B cell (primary cell): ENCODE measurements around the gene FGF10. TPM values are rescaled to one million over a fixed set of nuclear protein-coding genes. Genes with fewer than 3 reads are reported as not detected.

ENCODE experiments used
- ATAC-seq: fragments of 200-7000 bp; cut with Tn5 transposase; one replicate; pipeline ENCODE4 v1.10.0; 2021; ENCODE audit warnings: low read depth, mild to moderate bottlenecking, moderate number of reproducible peaks, moderate library complexity
- CTCF ChIA-PET: fragments of 350-600 bp; sonication (Branson Sonifier 250); formaldehyde crosslinking; loops from one replicate; lab custom pipeline; 2021; ENCODE audit warnings: antibody characterized with exemption, inconsistent platforms; lab: Charles Lee
- POLR2A ChIA-PET: fragments of 350-600 bp; sonication (Branson Sonifier 250); formaldehyde crosslinking; loops from one replicate; lab custom pipeline; 2021; ENCODE audit warnings: antibody characterized with exemption; lab: Charles Lee
- DNase-seq: peaks from one replicate; pipeline ENCODE4 v3.0.0; 2013
- H2AFZ ChIP-seq: 2 replicates; pipeline ENCODE4 v1.6.1; 2012; ENCODE audit warnings: mild to moderate bottlenecking, low read depth, low read length; ENCODE audit not compliant: insufficient read depth, poor library complexity, severe bottlenecking
- H3K27ac ChIP-seq, 2 donors: 1 replicate in 1 of 2; 2 replicates in 1 of 2; pipeline ENCODE4 v1.5.1; 2012 to 2013; ENCODE audit warnings: low read length in 2 of 2, mild to moderate bottlenecking in 2 of 2, moderate library complexity in 1 of 2
- H3K27me3 ChIP-seq, 4 experiments: fragments of 200-600 bp in 1 of 4; sonication (generic) in 1 of 4; replicated peaks in 1 of 4; 1 replicate in 2 of 4; 2 replicates in 2 of 4; pipeline versions ENCODE4 v1.6.1 to v1.7.0; 2013 to 2016; ENCODE audit warnings: low read length in 3 of 4, mild to moderate bottlenecking in 2 of 4, mixed read lengths in 1 of 4, moderate library complexity in 1 of 4; ENCODE audit not compliant: insufficient read depth in 4 of 4, control insufficient read depth in 3 of 4; ENCODE audit errors: control extremely low read depth in 1 of 4
- H3K36me3 ChIP-seq, 2 experiments: replicated peaks in 1 of 2; 1 replicate in 1 of 2; 2 replicates in 1 of 2; pipeline versions ENCODE4 v1.6.1 to v1.7.1; 2013; ENCODE audit warnings: low read length in 1 of 2; ENCODE audit not compliant: insufficient read depth in 2 of 2, control insufficient read depth in 1 of 2; ENCODE audit errors: control extremely low read depth in 1 of 2, extremely low read depth in 1 of 2
- H3K4me1 ChIP-seq, 2 donors: fragments of 200-600 bp in 1 of 2; sonication (generic) in 1 of 2; 1 replicate in 1 of 2; 2 replicates in 1 of 2; pipeline versions ENCODE4 v1.5.1 to v1.6.1; 2013 to 2017; ENCODE audit warnings: low read length in 2 of 2; ENCODE audit not compliant: control insufficient read depth in 2 of 2, insufficient read depth in 2 of 2
- H3K4me2 ChIP-seq: replicated peaks from 2 replicates; pipeline ENCODE3; 2012; ENCODE audit warnings: mild to moderate bottlenecking, low read depth, low read length; ENCODE audit not compliant: poor library complexity, severe bottlenecking
- H3K4me3 ChIP-seq, 5 experiments: fragments of 200-600 bp in 1 of 5; sonication (generic) in 1 of 5; 1 replicate in 3 of 5; 2 replicates in 2 of 5; pipeline versions ENCODE4 v1.5.1 to v1.7.0; 2011 to 2016; ENCODE audit warnings: low read length in 4 of 5, mild to moderate bottlenecking in 4 of 5, low read depth in 2 of 5, control low read depth in 1 of 5, moderate library complexity in 1 of 5; ENCODE audit not compliant: insufficient read depth in 1 of 5; ENCODE audit errors: control extremely low read depth in 1 of 5, extremely low read depth in 1 of 5
- H3K79me2 ChIP-seq: fragments of 200-600 bp; sonication (generic); one replicate; pipeline ENCODE4 v1.6.0; 2016; ENCODE audit warnings: low read length; ENCODE audit not compliant: control insufficient read depth, insufficient read depth
- H3K9ac ChIP-seq: fragments of 200-600 bp; sonication (generic); 2 replicates; pipeline ENCODE4 v1.6.1; 2017; ENCODE audit warnings: mild to moderate bottlenecking, low read length, moderate library complexity
- H3K9me3 ChIP-seq, 3 donors: one replicate each; pipeline versions ENCODE4 v1.6.1 to v1.7.1; 2013; ENCODE audit warnings: low read length in 2 of 3; ENCODE audit not compliant: control insufficient read depth in 2 of 3, insufficient read depth in 1 of 3; ENCODE audit errors: control extremely low read depth in 1 of 3
- H4K20me1 ChIP-seq: 2 replicates; pipeline ENCODE4 v1.6.0; 2012; ENCODE audit warnings: mild to moderate bottlenecking, low read length; ENCODE audit not compliant: insufficient read depth, control insufficient read depth, poor library complexity, severe bottlenecking
- H3K27ac Mint-ChIP-seq: one replicate; pipeline ENCODE4 v1.8.0; 2021; ENCODE audit warnings: mixed read lengths
- H3K27me3 Mint-ChIP-seq: one replicate; pipeline ENCODE4 v1.8.0; 2021; ENCODE audit warnings: mixed read lengths
- H3K4me1 Mint-ChIP-seq: one replicate; pipeline ENCODE4 v1.8.0; 2021; ENCODE audit warnings: mixed read lengths
- H3K4me3 Mint-ChIP-seq: one replicate; pipeline ENCODE4 v1.8.0; 2021; ENCODE audit warnings: mixed read lengths
- H3K9me3 Mint-ChIP-seq: one replicate; pipeline ENCODE4 v1.8.0; 2022; ENCODE audit warnings: mixed read lengths; ENCODE audit not compliant: insufficient read depth
- EZH2 ChIP-seq: IDR thresholded peaks from 2 replicates; pipeline ENCODE4 v1.6.1; 2012; ENCODE audit warnings: borderline replicate concordance, low read depth, mild to moderate bottlenecking, moderate library complexity, low read length; ENCODE audit not compliant: insufficient read depth, poor library complexity, severe bottlenecking
- WGBS: methylation state at CpG from one replicate; pipeline ENCODE4 v1.1.5; 2013; ENCODE audit warnings: missing lambda C conversion rate; ENCODE audit not compliant: insufficient coverage; 5-methylcytosine and 5-hydroxymethylcytosine counted together
- intact Hi-C: fragments of 100-400 bp; cut with micrococcal nuclease; formaldehyde crosslinking; loops from one replicate; pipeline ENCODE4 v1.10.0; 2022
- polyA plus RNA-seq: library from polyadenylated mRNA; depleted of rRNA; stranded (reverse); fragments of >200 nt; gene quantifications from 2 replicates; pipeline ENCODE4 v1.2.3, GENCODE V29; 2012
- total RNA-seq, 2 donors: library from RNA; stranded (reverse); fragments of 120-200 nt in 1 of 2; gene quantifications; 1 replicate in 1 of 2; 2 replicates in 1 of 2; pipeline versions ENCODE4 v1.2.3 to v1.2.4, GENCODE V29; 2013 to 2022
- TF ChIP-seq, protein P1 (sequence below): fragments of 200-600 bp; IDR thresholded peaks from one replicate; pipeline ENCODE4 v1.8.0; 2022; ENCODE audit warnings: antibody characterized with exemption, mild to moderate bottlenecking

FGF10 gene
- total and polyA plus RNA-seq, 2 donors (not counting 1 experiment from before 2014, with no cell fraction given), result not detected

DNA sequence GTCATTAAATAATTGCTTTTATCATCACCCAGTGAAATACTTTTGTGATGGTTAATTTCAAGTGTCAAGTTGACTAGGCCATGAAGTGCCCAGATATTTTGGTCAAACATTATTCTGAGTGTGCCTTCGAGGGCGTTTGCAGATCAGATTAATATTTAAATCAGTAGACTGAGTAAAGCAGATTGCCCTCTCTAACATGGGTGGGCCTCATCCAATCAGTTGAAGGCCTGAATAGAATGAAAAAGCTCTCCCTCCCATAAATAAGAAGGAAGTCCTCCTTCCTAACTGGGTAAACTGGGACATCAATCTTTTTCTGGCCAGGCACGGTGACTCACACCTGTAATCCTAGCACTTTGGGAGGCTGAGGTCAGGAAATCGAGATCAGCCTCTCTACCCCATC is 12.4 kb upstream of the FGF10 start:
- CTCF ChIA-PET, result no interaction called here
- H4K20me1 ChIP-seq, result no peaks in the 10 kb centered on the region
- H3K4me1 ChIP-seq, result no peaks in the 10 kb centered on the region

DNA sequence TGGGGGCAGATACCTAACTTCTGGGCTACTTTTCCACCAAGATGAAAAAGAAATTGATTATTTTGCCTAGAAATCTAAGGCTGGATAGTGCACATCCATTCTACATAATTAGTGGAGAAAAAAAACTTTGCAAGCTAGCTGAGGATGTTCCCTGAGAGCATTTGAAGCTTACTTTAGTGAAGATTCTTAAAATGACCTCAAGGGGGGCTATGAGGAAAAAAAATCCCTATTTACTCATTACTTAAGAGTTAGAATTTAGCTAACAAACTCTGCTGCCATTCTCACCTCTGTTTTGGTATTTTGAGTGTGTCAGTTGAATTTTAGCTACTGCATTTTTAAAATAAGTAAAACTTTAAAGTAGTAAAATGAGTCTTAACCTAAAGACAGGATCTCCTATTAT is 9.2 kb upstream of the FGF10 start:
- Mint-ChIP-seq H3K27me3 (no peaks in the 10 kb centered on the region), H3K4me1 (no peaks in the 10 kb centered on the region), H3K4me3 (no peak overlapping the region), H3K27ac (no peak overlapping the region), H3K9me3 (no peaks in the 10 kb centered on the region)
- intact Hi-C loops, result no loop called here
- Histone ChIP-seq H3K9me3 (no peaks in the 10 kb centered on the region), H3K79me2 (no peaks in the 10 kb centered on the region), H3K9ac (no peak overlapping the region), H3K27me3 (no peaks in the 10 kb centered on the region), H2AFZ (no peak overlapping the region), H3K4me1 (no peaks in the 10 kb centered on the region), H3K27ac (no peak overlapping the region), H3K4me2 (no peak overlapping the region), H3K4me3 (no peak overlapping the region), H4K20me1 (no peaks in the 10 kb centered on the region), H3K36me3 (no peaks in the 10 kb centered on the region)
- DNase-seq (no peak), ATAC-seq (no peak)
- no peak for TF ChIP-seq EZH2
- TF ChIP-seq, protein P1, sequence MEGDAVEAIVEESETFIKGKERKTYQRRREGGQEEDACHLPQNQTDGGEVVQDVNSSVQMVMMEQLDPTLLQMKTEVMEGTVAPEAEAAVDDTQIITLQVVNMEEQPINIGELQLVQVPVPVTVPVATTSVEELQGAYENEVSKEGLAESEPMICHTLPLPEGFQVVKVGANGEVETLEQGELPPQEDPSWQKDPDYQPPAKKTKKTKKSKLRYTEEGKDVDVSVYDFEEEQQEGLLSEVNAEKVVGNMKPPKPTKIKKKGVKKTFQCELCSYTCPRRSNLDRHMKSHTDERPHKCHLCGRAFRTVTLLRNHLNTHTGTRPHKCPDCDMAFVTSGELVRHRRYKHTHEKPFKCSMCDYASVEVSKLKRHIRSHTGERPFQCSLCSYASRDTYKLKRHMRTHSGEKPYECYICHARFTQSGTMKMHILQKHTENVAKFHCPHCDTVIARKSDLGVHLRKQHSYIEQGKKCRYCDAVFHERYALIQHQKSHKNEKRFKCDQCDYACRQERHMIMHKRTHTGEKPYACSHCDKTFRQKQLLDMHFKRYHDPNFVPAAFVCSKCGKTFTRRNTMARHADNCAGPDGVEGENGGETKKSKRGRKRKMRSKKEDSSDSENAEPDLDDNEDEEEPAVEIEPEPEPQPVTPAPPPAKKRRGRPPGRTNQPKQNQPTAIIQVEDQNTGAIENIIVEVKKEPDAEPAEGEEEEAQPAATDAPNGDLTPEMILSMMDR, result no peak
- ChIA-PET POLR2A (no interaction called here), CTCF (no interaction called here)

More for the DNA sequence above, 12.4 kb upstream of the FGF10 start:
- H3K79me2 ChIP-seq, result no peaks in the 10 kb centered on the region
- POLR2A ChIA-PET, result no interaction called here
- no peak overlapping the region for H3K4me2 ChIP-seq
- no peak overlapping the region for H3K27ac ChIP-seq
- no peaks in the 10 kb centered on the region for H3K27me3 ChIP-seq
- TF ChIP-seq, protein P1, result no peak
- no peak for TF ChIP-seq EZH2
- H3K36me3 ChIP-seq, result no peaks in the 10 kb centered on the region
- no peak overlapping the region for H3K4me3 Mint-ChIP-seq
- H3K9me3 Mint-ChIP-seq, result peaks cover 1% of the 10 kb centered on the region
- ATAC-seq (no peak), DNase-seq (no peak)
- no peak overlapping the region for H3K9ac ChIP-seq
- no peak overlapping the region for H3K4me3 ChIP-seq
- no peak overlapping the region for H3K27ac Mint-ChIP-seq
- intact Hi-C loops, result no loop called here
- 80% methylated on average over 1 of the region's 4 CpGs for WGBS
- H2AFZ ChIP-seq, result no peak overlapping the region
- H3K27me3 Mint-ChIP-seq, result no peaks in the 10 kb centered on the region
- H3K4me1 Mint-ChIP-seq, result no peaks in the 10 kb centered on the region
- no peaks in the 10 kb centered on the region for H3K9me3 ChIP-seq
